Keratinocyte (primary cell): ENCODE measurements around the gene OR56B1. TPM values are rescaled to one million over a fixed set of nuclear protein-coding genes. Genes with fewer than 3 reads are reported as not detected.

Experiments
- DNase-seq: peaks from one replicate; pipeline ENCODE4 v3.0.0-alpha.2; 2011; ENCODE audit warnings: low read depth, missing footprints, low spot score
- FAIRE-seq: peaks from 2 replicates; lab custom pipeline; 2011; peaks lifted over from hg19 to GRCh38; lab: Jason Lieb, UNC
- H2AFZ ChIP-seq: 2 replicates; pipeline ENCODE4 v1.6.0; 2012; ENCODE audit warnings: low read length, control low read depth, inconsistent platforms; ENCODE audit not compliant: control insufficient read depth
- H3K27ac ChIP-seq: 2 replicates; pipeline ENCODE4 v1.5.1; 2011; ENCODE audit warnings: low read length; ENCODE audit not compliant: control insufficient read depth, insufficient read depth
- H3K27me3 ChIP-seq: 3 replicates; pipeline ENCODE4 v1.6.0; 2011; ENCODE audit warnings: low read length; ENCODE audit not compliant: control insufficient read depth, insufficient read depth; ENCODE audit errors: extremely low read depth
- H3K36me3 ChIP-seq, 2 experiments: 2 replicates in 1 of 2; 3 replicates in 1 of 2; pipeline ENCODE4 v1.5.1; 2011; ENCODE audit warnings: low read length in 2 of 2, mild to moderate bottlenecking in 1 of 2; ENCODE audit not compliant: control insufficient read depth in 2 of 2, insufficient read depth in 2 of 2; ENCODE audit errors: extremely low read depth in 1 of 2
- H3K4me1 ChIP-seq: 3 replicates; pipeline ENCODE4 v1.5.1; 2011; ENCODE audit warnings: low read length; ENCODE audit not compliant: control insufficient read depth, insufficient read depth; ENCODE audit errors: extremely low read depth
- H3K4me2 ChIP-seq: 3 replicates; pipeline ENCODE4 v1.6.0; 2011; ENCODE audit warnings: low read depth, low read length; ENCODE audit not compliant: control insufficient read depth, insufficient read depth; ENCODE audit errors: extremely low read depth
- H3K4me3 ChIP-seq, 3 experiments: fragments of 200-600 bp in 1 of 3; sonication (generic) in 1 of 3; 2 replicates in 2 of 3; 3 replicates in 1 of 3; pipeline ENCODE4 v1.5.1; 2011 to 2016; ENCODE audit warnings: low read length in 3 of 3, mild to moderate bottlenecking in 3 of 3, control low read depth in 2 of 3, inconsistent platforms in 1 of 3, low read depth in 1 of 3, mixed read lengths in 1 of 3, mixed run types in 1 of 3, moderate library complexity in 1 of 3; ENCODE audit not compliant: control insufficient read depth in 2 of 3, insufficient read depth in 2 of 3; ENCODE audit errors: extremely low read depth in 1 of 3
- H3K79me2 ChIP-seq: 2 replicates; pipeline ENCODE4 v1.6.0; 2012; ENCODE audit warnings: low read length; ENCODE audit not compliant: control insufficient read depth, insufficient read depth
- H3K9ac ChIP-seq: 3 replicates; pipeline ENCODE4 v1.6.0; 2011; ENCODE audit warnings: low read length; ENCODE audit not compliant: control insufficient read depth, insufficient read depth; ENCODE audit errors: extremely low read depth
- H3K9me1 ChIP-seq: 3 replicates; pipeline ENCODE4 v1.6.0; 2011; ENCODE audit warnings: low read length; ENCODE audit not compliant: control insufficient read depth, insufficient read depth; ENCODE audit errors: extremely low read depth
- H3K9me3 ChIP-seq: 2 replicates; pipeline ENCODE4 v1.5.1; 2012; ENCODE audit warnings: low read depth, low read length; ENCODE audit not compliant: control insufficient read depth
- H4K20me1 ChIP-seq: 3 replicates; pipeline ENCODE4 v1.6.0; 2011; ENCODE audit warnings: low read length; ENCODE audit not compliant: control insufficient read depth, insufficient read depth; ENCODE audit errors: extremely low read depth
- EZH2 ChIP-seq: IDR thresholded peaks from one replicate; pipeline ENCODE4 v1.6.1; 2012; ENCODE audit warnings: inconsistent platforms, mild to moderate bottlenecking, low read length, moderate library complexity
- dilution Hi-C: fragments of 300-500 bp; cut with MboI; formaldehyde crosslinking; loops from one replicate; pipeline ENCODE4 v1.7.0; 2020; ENCODE audit warnings: low sequenced_read_pairs; ENCODE audit not compliant: extremely low pct_ligation_motif_present
- polyA plus RNA-seq, 5 experiments: library from polyadenylated mRNA; depleted of rRNA in 3 of 5; stranded (reverse) in 3 of 5; stranded (forward) in 1 of 5; unstranded in 1 of 5; fragments of >200 nt; gene quantifications; 1 replicate in 1 of 5; 2 replicates in 3 of 5; 3 replicates in 1 of 5; pipeline versions ENCODE4 v1.2.1 to v1.2.3, GENCODE V29; 2011 to 2012; ENCODE audit warnings: missing spikeins in 2 of 5, low read depth in 1 of 5, low replicate concordance in 1 of 5
- TF ChIP-seq, protein P1 (sequence below), 3 experiments: IDR thresholded peaks in 1 of 3; conservative IDR thresholded peaks in 1 of 3; optimal IDR thresholded peaks in 1 of 3; 2 replicates in 2 of 3; 3 replicates in 1 of 3; pipeline versions ENCODE3 to v1.5.1; 2011; ENCODE audit warnings: low read length in 3 of 3, mild to moderate bottlenecking in 3 of 3, moderate library complexity in 2 of 3, control low read depth in 1 of 3, inconsistent platforms in 1 of 3; ENCODE audit not compliant: insufficient read depth in 2 of 3; ENCODE audit errors: extremely low read depth in 1 of 3

Gene OR56B1
- polyA plus RNA-seq, 1 donor (not counting 4 experiments of a cell fraction or from before 2014, with no cell fraction given): not detected

GRCh38 chr11:5698281-5698680, 38.0 kb upstream of the OR56B1 start:
- Histone ChIP-seq H3K4me1 (no peaks in the 10 kb centered on the region), H2AFZ (no peak overlapping the region), H4K20me1 (no peaks in the 10 kb centered on the region), H3K27ac (no peak overlapping the region), H3K27me3 (no peaks in the 10 kb centered on the region), H3K79me2 (no peaks in the 10 kb centered on the region), H3K4me2 (no peak overlapping the region), H3K4me3 (no peak overlapping the region), H3K36me3 (peaks cover 0 to 14% of the 10 kb centered on the region in 2 experiments), H3K9me3 (no peaks in the 10 kb centered on the region), H3K9ac (no peak overlapping the region), H3K9me1 (no peaks in the 10 kb centered on the region)
- TF ChIP-seq, protein P1, sequence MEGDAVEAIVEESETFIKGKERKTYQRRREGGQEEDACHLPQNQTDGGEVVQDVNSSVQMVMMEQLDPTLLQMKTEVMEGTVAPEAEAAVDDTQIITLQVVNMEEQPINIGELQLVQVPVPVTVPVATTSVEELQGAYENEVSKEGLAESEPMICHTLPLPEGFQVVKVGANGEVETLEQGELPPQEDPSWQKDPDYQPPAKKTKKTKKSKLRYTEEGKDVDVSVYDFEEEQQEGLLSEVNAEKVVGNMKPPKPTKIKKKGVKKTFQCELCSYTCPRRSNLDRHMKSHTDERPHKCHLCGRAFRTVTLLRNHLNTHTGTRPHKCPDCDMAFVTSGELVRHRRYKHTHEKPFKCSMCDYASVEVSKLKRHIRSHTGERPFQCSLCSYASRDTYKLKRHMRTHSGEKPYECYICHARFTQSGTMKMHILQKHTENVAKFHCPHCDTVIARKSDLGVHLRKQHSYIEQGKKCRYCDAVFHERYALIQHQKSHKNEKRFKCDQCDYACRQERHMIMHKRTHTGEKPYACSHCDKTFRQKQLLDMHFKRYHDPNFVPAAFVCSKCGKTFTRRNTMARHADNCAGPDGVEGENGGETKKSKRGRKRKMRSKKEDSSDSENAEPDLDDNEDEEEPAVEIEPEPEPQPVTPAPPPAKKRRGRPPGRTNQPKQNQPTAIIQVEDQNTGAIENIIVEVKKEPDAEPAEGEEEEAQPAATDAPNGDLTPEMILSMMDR (optimal IDR thresholded peaks at IDR 0.05 in 1 of 3, IDR thresholded peaks at IDR 0.05 in 1 of 3, conservative IDR thresholded peaks at IDR 0.05 in 1 of 3; ENCODE audit: extremely low read depth in 1 of 3, insufficient read depth in 2 of 3, low read length in 3 of 3): no peak
- no peak for TF ChIP-seq EZH2
- DNase-seq (no peak), FAIRE-seq (no peak)
- dilution Hi-C loops: no loop called here

DNA sequence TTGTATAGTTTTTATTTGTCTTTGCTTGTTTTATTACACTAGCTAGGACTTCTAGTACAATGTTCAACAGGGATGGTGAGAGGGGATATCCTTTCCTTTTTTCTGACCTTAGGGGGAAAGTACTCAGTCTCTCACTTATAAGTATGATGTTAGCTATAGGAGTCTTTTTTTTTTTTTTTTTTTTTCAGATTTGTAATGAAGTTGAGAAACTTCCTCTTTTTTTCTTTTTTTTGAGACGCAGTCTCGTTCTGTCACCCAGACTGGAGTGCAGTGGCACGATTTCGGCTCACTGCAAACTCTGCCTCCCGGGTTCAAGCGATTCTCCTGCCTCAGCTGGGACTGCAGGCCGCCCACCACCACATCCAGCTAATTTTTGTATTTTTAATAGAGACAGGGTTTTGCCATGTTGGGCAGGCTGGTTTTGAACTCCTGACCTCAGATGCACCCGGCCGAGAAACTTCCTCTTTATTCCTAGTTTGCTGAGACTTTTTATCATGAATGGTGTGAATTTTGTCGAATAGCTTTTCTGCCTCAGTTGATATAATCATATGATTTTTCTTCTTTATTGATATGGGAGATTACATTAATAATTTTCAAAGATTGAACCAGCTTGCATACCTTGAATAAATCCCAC, 35.7 kb upstream of the OR56B1 start:
- Histone ChIP-seq H3K4me2 (no peak overlapping the region), H3K79me2 (no peaks in the 10 kb centered on the region), H3K27ac (no peak overlapping the region), H3K4me1 (no peaks in the 10 kb centered on the region), H3K9me3 (no peaks in the 10 kb centered on the region), H4K20me1 (no peaks in the 10 kb centered on the region), H3K9ac (no peak overlapping the region), H3K9me1 (no peaks in the 10 kb centered on the region), H3K27me3 (no peaks in the 10 kb centered on the region), H3K4me3 (no peak overlapping the region), H2AFZ (no peak overlapping the region), H3K36me3 (peaks cover 0 to 14% of the 10 kb centered on the region in 2 experiments)
- DNase-seq (no peak), FAIRE-seq (no peak)
- TF ChIP-seq, protein P1 (optimal IDR thresholded peaks at IDR 0.05 in 1 of 3, IDR thresholded peaks at IDR 0.05 in 1 of 3, conservative IDR thresholded peaks at IDR 0.05 in 1 of 3; ENCODE audit: extremely low read depth in 1 of 3, insufficient read depth in 2 of 3, low read length in 3 of 3): no peak
- no peak for TF ChIP-seq EZH2
- dilution Hi-C loops: no loop called here
